ENCODE data around the gene MKLN1. TPM values are rescaled to one million over a fixed set of nuclear protein-coding genes. Genes with fewer than 3 reads are reported as not detected.

MKLN1 gene
- total RNA-seq, 1 experiment from 2014 or later = 61.1 TPM

DNA sequence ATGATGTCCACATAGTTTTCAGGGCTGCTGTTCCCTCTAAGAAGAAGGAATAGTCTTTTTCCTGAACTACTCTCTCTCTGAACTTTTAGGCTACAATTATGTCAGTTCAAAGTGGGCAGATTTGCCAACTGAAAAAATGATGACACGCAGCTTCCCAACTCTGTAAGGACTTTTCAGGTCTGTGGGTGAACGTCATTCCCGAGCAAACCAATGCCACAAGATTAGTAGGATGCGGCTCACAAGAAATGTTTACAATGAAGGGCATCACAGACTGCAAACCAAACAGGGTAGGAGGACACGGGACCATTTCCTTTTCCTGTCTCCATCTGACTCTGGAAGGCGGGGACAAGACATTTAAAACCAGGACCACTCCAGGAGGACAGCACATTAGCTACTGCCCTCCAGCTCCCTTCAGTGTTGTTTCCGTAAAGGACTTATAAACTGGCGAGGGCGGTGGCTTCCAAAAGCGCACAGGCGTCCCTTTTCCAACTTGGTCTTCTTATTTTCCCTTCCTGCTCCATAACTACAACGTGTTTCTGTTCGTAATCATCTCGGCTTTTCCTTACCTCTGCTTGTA lies 539 bp upstream of the MKLN1 start:
- no peaks in the 10 kb centered on the region for H3K9me3 ChIP-seq (ENCODE audit: insufficient read depth, low read depth)
- peak overlapping the region; percentile 95 for H2AFZ ChIP-seq
- H4K20me1 ChIP-seq (ENCODE audit: insufficient read depth) = no peaks in the 10 kb centered on the region
- peaks cover 61% of the 10 kb centered on the region for H3K79me2 ChIP-seq (ENCODE audit: low read depth)
- H3K4me1 ChIP-seq (replicated peaks; ENCODE audit: insufficient read depth) = peaks cover 48% of the 10 kb centered on the region
- intact Hi-C loops (cut with micrococcal nuclease; ENCODE audit: unreplicated experiment) = loop anchor here (1.0 to 5.0 kb wide), 3 partner anchors 45 to 218 kb away; no protein-coding TSS in a partner anchor
- H3K27ac ChIP-seq = peak overlapping the region; percentile 76
- BruUV-seq (replicated peaks) = TSS peak; percentile 57
- H3K9me2 ChIP-seq (ENCODE audit: insufficient read depth) = no peaks in the 10 kb centered on the region
- TF ChIP-seq, protein P1, sequence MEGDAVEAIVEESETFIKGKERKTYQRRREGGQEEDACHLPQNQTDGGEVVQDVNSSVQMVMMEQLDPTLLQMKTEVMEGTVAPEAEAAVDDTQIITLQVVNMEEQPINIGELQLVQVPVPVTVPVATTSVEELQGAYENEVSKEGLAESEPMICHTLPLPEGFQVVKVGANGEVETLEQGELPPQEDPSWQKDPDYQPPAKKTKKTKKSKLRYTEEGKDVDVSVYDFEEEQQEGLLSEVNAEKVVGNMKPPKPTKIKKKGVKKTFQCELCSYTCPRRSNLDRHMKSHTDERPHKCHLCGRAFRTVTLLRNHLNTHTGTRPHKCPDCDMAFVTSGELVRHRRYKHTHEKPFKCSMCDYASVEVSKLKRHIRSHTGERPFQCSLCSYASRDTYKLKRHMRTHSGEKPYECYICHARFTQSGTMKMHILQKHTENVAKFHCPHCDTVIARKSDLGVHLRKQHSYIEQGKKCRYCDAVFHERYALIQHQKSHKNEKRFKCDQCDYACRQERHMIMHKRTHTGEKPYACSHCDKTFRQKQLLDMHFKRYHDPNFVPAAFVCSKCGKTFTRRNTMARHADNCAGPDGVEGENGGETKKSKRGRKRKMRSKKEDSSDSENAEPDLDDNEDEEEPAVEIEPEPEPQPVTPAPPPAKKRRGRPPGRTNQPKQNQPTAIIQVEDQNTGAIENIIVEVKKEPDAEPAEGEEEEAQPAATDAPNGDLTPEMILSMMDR (conservative IDR thresholded peaks at IDR 0.05) = no peak
- TF ChIP-seq EZH2 (IDR thresholded peaks at IDR 0.05; ENCODE audit: low read depth) = no peak
- no peaks in the 10 kb centered on the region for H3K36me3 ChIP-seq (ENCODE audit: low read depth)
- POLR2A ChIA-PET (ENCODE audit: unreplicated experiment) = interaction anchor here (0.5 to 1.2 kb wide), 4 partner anchors 9 to 218 kb away, joined by 4 to 9 read pairs (median 6); no protein-coding TSS in a partner anchor
- H3K27me3 ChIP-seq (ENCODE audit: insufficient read depth, low read depth) = no peaks in the 10 kb centered on the region
- H3K4me3 ChIP-seq = peak overlapping the region; percentile 91
- no peaks in the 10 kb centered on the region; the same call in none of the 2 replicates for H3F3A ChIP-seq (ENCODE audit: insufficient read depth, low read depth)
- peak in 1 of 2 experiments; percentile 64 for DNase-seq
- H3K4me2 ChIP-seq = peak overlapping the region; percentile 95
- CTCF ChIA-PET = interaction anchor here (0.6 to 0.9 kb wide), 2 partner anchors 154 to 163 kb away, joined by 3 to 9 read pairs; no protein-coding TSS in a partner anchor

DNA sequence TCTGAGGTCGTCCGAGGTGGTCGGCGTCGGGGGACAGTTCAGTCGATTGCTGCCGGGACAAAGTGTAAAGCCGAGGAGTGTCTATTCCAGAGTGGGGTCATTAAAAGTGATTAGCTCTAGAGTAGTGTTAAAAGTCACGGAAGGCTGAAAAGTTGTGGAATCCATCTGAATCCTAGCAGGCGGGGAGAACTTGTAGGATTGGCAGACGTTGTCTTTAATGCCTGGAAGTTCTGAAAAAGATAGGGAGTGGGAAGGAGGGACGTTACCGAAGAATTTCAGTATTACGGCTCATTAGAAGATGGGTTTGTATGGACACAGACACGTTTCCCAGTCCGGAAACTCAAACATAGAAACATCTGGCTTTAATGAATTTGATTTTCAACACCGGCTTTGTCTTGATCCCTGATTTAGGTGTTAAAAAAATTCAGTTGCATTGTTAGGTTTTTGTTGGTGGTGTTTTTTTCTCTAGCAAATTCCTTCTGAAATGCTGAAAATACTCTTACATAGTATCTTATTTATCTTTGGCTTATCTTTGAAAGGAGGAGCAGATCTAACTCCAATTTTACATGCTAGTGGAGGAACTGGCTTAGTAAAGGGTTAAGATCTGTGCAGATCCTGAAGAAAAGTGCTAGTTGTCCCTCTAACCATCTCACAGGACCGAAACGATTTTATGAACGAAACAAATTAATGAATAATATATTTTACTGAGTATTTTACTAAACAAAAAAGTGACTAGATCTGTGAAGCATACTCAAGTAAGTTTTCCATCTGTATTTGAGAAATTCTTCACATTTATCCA lies 900 bp downstream of the MKLN1 start:
- Histone ChIP-seq H2AFZ (peak overlapping the region; percentile 95), H3K27me3 (ENCODE audit: insufficient read depth, low read depth) (no peaks in the 10 kb centered on the region), H3K9me3 (ENCODE audit: insufficient read depth, low read depth) (no peaks in the 10 kb centered on the region; the same call in 1 of the 2 replicates), H3K4me2 (peak overlapping the region; percentile 95), H3K4me1 (replicated peaks; ENCODE audit: insufficient read depth) (peaks cover 48% of the 10 kb centered on the region), H4K20me1 (ENCODE audit: insufficient read depth) (no peaks in the 10 kb centered on the region), H3K79me2 (ENCODE audit: low read depth) (peaks cover 74% of the 10 kb centered on the region), H3K4me3 (peak overlapping the region; percentile 91), H3K36me3 (ENCODE audit: low read depth) (0 out of 2 replicates have a peak, but pooled peaks cover 7% of the 10 kb centered on the region), H3K27ac (peak overlapping the region; percentile 76), H3K9me2 (ENCODE audit: insufficient read depth) (no peaks in the 10 kb centered on the region), H3F3A (ENCODE audit: insufficient read depth, low read depth) (no peaks in the 10 kb centered on the region; the same call in none of the 2 replicates)
- no peak for TF ChIP-seq EZH2 (IDR thresholded peaks at IDR 0.05; ENCODE audit: low read depth)
- TF ChIP-seq, protein P1 (conservative IDR thresholded peaks at IDR 0.05) = no peak
- CTCF ChIA-PET = interaction anchor here (0.6 to 0.9 kb wide), 4 partner anchors 83 to 460 kb away, joined by 3 to 7 read pairs (median 3); no protein-coding TSS in a partner anchor
- POLR2A ChIA-PET (ENCODE audit: unreplicated experiment) = interaction anchor here (0.6 to 1.2 kb wide), 2 partner anchors 219 to 387 kb away, joined by 4 to 6 read pairs; no protein-coding TSS in a partner anchor
- DNase-seq = no peak
- intact Hi-C loops (cut with micrococcal nuclease; ENCODE audit: unreplicated experiment) = loop anchor here (5.0 kb wide), 2 partner anchors 44 to 94 kb away; no protein-coding TSS in a partner anchor
- BruUV-seq (replicated peaks) = no TSS peak

DNA sequence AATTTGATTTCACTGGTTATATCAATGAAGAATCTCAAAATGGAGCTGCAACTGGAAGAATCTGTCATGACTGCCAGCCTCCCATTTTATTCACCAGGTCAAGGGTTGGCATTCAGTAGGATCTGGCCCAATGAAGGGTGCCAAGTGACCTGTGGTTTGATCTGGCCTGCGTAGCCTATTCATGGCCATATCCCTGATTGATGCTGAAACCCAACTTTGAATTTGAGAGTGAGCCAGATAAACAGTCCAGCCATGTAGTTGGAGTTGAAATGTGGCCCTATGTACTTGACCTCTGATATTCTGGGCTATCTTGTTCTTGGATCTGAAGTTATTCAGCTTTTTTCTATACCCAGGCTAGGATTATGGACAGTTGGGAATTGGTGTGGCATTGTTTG lies 1.5 kb downstream of the MKLN1 start:
- Histone ChIP-seq H3K27ac (peak overlapping the region; percentile 76; the same call in 1 of the 2 replicates), H3K79me2 (ENCODE audit: low read depth) (peaks cover 80% of the 10 kb centered on the region), H3K36me3 (ENCODE audit: low read depth) (peaks cover 13% of the 10 kb centered on the region), H3K27me3 (ENCODE audit: insufficient read depth, low read depth) (no peaks in the 10 kb centered on the region), H2AFZ (no peak overlapping the region), H3K4me2 (peak overlapping the region; percentile 95), H3F3A (ENCODE audit: insufficient read depth, low read depth) (no peaks in the 10 kb centered on the region; the same call in none of the 2 replicates), H3K9me3 (ENCODE audit: insufficient read depth, low read depth) (peaks cover 2% of the 10 kb centered on the region; the same call in 1 of the 2 replicates), H3K9me2 (ENCODE audit: insufficient read depth) (no peaks in the 10 kb centered on the region), H3K4me3 (peak overlapping the region; percentile 91), H3K4me1 (replicated peaks; ENCODE audit: insufficient read depth) (peaks cover 48% of the 10 kb centered on the region), H4K20me1 (ENCODE audit: insufficient read depth) (no peaks in the 10 kb centered on the region)
- TF ChIP-seq, protein P1 (conservative IDR thresholded peaks at IDR 0.05) = no peak
- no peak for TF ChIP-seq EZH2 (IDR thresholded peaks at IDR 0.05; ENCODE audit: low read depth)
- CTCF ChIA-PET = interaction anchor here (0.5 kb wide), 1 partner anchor 113 kb away, joined by 3 read pairs; no protein-coding TSS in a partner anchor
- intact Hi-C loops (cut with micrococcal nuclease; ENCODE audit: unreplicated experiment) = loop anchor here (5.0 kb wide), 2 partner anchors 43 to 93 kb away; no protein-coding TSS in a partner anchor
- DNase-seq = no peak
- BruUV-seq (replicated peaks) = TSS peak; percentile 36
- POLR2A ChIA-PET (ENCODE audit: unreplicated experiment) = interaction anchor here (0.6 kb wide), 1 partner anchor 164 kb away, joined by 3 read pairs; no protein-coding TSS in a partner anchor
